Uterine smooth muscle cell (primary cell): ENCODE data around the gene GOT2. TPM values are rescaled to one million over a fixed set of nuclear protein-coding genes. Genes with fewer than 3 reads are reported as not detected.

Source experiments
- total RNA-seq: library from RNA; depleted of rRNA; stranded (reverse); fragments of >200 nt; gene quantifications from 2 replicates; pipeline ENCODE4 v1.2.3, GENCODE V29; 2014

The GOT2 gene
- 40.1 and 53.0 TPM in 2 replicates for total RNA-seq

GRCh38 chr16:58733671-58734458 lies at the start of gene GOT2:
Gene GOT2, minus strand, starts transcription at chr16:58734316. Its CDS starts 88 bp downstream, at chr16:58734228.

GRCh38 chr16:58684354-58685083 lies 49.6 kb downstream of the GOT2 start, which contains the start of gene SLC38A7:
Gene SLC38A7, minus strand, starts transcription at chr16:58684770. Its CDS starts 4,644 bp downstream, at chr16:58680126.

Other genes with a start within 250 kb of the GOT2 start
- 10.0 and 12.1 TPM in 2 replicates for gene NDRG4, start 234.2 kb downstream of the GOT2 start, total RNA-seq
- 15.6 and 20.1 TPM in 2 replicates for gene SETD6, start 218.8 kb downstream of the GOT2 start, total RNA-seq
- 122 and 124 TPM in 2 replicates for gene CNOT1, start 104.5 kb downstream of the GOT2 start, total RNA-seq
- 34.1 and 43.5 TPM in 2 replicates for gene SLC38A7, start 49.5 kb downstream of the GOT2 start, total RNA-seq